Measurements from ENCODE around the gene MOB1A.
A peak's percentile ranks its signal among the peaks of the same experiment; 100 is the strongest.
"Not testable (repeated sequence)": the region's sequence is repeated elsewhere in the genome, so short reads cannot be mapped to it uniquely, and the experiment has no call there.

The MOB1A gene

DNA sequence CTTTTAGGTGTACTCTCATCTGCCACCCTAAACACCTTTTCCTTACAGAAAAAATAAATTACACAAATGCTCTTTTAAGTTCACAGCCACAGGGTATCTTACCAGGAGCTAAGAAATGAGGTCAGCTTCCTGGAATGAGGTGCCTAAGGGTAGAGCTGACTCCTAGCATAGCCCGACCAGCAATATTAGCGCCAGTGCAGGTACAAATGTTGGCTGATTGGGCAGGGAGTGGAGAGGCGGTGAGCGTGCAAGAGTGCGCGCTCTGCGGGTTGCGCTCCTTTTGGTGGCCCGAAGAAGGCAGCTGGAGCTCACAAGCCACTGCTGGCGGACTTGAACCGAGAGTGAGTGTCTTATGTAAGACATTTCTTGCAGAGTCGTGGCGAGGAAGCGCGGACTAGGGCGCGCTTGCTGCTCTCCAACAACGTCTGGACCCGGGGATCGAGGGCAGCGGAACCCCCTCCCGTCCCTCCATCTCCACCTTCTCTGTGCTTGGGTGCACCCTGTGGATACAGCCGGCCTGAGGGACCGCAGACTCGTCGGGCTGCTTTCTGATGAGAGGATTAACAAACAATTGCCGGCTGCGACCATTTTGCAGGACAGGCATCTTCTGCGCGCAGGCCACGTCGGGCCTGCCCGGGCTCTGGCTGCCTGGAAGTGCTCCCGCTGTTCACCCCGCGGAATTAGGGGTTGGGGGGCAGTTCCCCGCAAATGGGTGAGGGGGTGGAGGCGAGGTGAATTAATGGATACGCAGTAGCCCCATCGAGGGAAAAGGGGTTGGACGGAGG is 48.3 kb downstream of the MOB1A start:
- no peak overlapping the region for H3K4me3 ChIP-seq (replicated peaks; ENCODE audit: low read depth, low read length)
- TF ChIP-seq, protein P1, sequence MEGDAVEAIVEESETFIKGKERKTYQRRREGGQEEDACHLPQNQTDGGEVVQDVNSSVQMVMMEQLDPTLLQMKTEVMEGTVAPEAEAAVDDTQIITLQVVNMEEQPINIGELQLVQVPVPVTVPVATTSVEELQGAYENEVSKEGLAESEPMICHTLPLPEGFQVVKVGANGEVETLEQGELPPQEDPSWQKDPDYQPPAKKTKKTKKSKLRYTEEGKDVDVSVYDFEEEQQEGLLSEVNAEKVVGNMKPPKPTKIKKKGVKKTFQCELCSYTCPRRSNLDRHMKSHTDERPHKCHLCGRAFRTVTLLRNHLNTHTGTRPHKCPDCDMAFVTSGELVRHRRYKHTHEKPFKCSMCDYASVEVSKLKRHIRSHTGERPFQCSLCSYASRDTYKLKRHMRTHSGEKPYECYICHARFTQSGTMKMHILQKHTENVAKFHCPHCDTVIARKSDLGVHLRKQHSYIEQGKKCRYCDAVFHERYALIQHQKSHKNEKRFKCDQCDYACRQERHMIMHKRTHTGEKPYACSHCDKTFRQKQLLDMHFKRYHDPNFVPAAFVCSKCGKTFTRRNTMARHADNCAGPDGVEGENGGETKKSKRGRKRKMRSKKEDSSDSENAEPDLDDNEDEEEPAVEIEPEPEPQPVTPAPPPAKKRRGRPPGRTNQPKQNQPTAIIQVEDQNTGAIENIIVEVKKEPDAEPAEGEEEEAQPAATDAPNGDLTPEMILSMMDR (IDR thresholded peaks at IDR 0.05; ENCODE audit: insufficient read depth, low read length, poor library complexity, severe bottlenecking) = no peak
- DNase-seq (ENCODE audit: extremely low read depth, insufficient read length) = no peak

DNA sequence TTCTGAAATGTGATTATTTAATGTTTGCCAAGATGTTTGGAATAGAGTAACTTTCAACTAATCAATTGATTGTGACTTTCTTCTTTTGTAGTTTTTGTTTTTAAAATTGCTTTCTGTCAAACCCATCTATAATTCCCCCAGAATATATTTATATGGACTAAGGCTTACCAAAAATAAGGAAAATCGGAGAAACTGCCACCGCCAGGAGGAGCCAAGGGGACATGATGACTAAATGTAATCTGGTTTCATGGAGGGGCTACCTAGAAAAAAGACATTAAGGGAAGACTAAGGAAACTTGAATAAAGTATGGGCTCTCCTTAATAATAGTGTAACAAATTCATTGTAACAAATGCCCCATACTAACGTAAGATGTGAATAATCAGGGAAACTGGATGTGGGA is 50.5 kb downstream of the MOB1A start:
- Histone ChIP-seq H3K36me3 (ENCODE audit: control insufficient read depth, insufficient read depth, low read length) (no peaks in the 10 kb centered on the region; the same call in 1 of the 2 replicates), H3K4me3 (replicated peaks; ENCODE audit: low read depth, low read length) (no peak overlapping the region), H3K27me3 (replicated peaks; ENCODE audit: control insufficient read depth, insufficient read depth, low read length) (no peaks in the 10 kb centered on the region)
- DNase-seq (ENCODE audit: extremely low read depth, insufficient read length) = no peak
- TF ChIP-seq, protein P1 (IDR thresholded peaks at IDR 0.05; ENCODE audit: insufficient read depth, low read length, poor library complexity, severe bottlenecking) = no peak

More for the DNA sequence above, 48.3 kb downstream of the MOB1A start:
- H3K36me3 ChIP-seq (ENCODE audit: control insufficient read depth, insufficient read depth, low read length) = peaks cover 6% of the 10 kb centered on the region
- no peaks in the 10 kb centered on the region for H3K27me3 ChIP-seq (replicated peaks; ENCODE audit: control insufficient read depth, insufficient read depth, low read length)

DNA sequence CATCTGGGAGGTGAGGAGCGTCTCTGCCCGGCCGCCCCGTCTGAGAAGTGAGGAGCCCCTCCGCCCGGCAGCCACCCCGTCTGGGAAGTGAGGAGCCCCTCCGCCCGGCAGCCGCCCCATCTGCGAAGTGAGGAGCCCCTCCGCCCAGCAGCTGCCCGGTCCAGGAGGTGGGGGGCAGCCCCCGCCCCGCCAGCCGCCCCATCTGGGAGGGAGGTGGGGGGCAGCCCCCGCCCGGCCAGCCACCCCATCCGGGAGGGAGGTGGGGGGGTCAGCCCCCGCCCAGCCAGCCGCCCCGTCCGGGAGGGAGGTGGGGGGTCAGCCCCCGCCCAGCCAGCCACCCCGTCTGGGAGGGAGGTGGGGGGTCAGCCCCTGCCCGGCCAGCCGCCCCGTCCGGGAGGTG is 54.7 kb downstream of the MOB1A start:
- not testable (repeated sequence) for H3K36me3 ChIP-seq (ENCODE audit: control insufficient read depth, insufficient read depth, low read length); DNase-seq (ENCODE audit: extremely low read depth, insufficient read length); H3K27me3 ChIP-seq (replicated peaks; ENCODE audit: control insufficient read depth, insufficient read depth, low read length); H3K4me3 ChIP-seq (replicated peaks; ENCODE audit: low read depth, low read length)

DNA sequence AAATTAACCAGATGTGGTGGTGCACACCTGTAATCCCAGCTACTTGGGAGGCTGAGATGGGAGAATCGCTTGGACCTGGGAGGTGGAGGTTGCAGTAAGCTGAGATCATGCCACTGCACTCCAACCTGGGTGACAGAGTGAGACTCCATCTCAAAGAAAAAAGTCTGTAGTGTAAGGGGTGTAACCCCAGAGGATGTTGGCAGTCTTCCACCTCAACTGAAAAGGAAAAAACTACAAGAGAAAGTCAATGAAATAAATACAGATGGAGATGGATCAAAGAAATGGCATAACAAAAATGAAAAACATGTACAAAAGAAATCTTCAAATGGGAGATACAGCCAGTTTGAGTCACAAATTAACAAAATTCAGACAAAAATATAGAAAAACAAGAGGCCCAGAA is 56.8 kb downstream of the MOB1A start:
- H3K27me3 ChIP-seq (replicated peaks; ENCODE audit: control insufficient read depth, insufficient read depth, low read length); H3K4me3 ChIP-seq (replicated peaks; ENCODE audit: low read depth, low read length); DNase-seq (ENCODE audit: extremely low read depth, insufficient read length); H3K36me3 ChIP-seq (ENCODE audit: control insufficient read depth, insufficient read depth, low read length): not testable (repeated sequence)

DNA sequence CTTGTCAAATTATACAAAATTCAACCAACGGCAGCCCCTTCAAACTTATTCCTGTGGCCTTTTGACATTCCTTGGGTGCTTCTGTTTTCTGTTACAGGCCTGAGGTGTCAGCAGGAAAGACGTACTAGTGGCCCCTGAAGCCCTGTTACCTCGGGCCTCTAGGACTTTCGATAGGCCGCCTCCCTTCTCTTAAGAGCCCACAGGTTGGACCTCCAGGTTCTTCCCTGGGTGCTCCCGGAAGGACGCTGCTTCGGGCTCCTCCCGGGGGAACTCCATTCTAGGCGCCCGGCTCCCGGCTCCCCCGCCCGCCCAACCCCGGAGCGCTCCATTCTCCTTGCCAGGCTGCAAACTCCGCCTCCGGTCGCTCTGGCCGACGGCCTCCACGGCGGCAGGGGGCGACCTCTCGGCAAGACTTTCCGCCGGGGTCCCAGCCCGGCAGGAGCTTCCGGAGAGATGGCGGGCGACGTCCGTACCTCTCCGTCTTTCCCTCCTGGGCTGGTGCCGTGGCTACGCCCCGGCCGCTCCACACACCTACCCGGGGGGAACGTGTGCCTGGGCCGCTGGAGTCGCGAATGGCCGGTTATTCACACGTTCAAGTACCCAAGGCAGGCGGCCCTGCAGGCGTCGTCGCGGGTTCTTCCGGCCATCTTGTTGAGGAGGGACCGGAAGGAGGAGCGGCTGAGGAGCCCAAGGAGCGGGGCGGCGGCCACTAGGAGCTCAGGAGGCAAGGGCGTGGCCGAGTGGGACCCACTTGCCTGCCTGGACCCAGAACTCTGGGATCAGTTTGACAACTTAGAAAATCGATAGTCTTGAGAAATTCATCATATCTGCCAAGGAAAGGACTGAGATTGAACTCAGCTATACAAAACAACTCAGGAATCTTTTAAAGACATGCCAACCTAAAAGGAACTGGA is 58.5 kb downstream of the MOB1A start:
- Histone ChIP-seq H3K36me3 (ENCODE audit: control insufficient read depth, insufficient read depth, low read length) (no peaks in the 10 kb centered on the region), H3K4me3 (replicated peaks; ENCODE audit: low read depth, low read length) (peak overlapping the region; percentile 73), H3K27me3 (replicated peaks; ENCODE audit: control insufficient read depth, insufficient read depth, low read length) (no peaks in the 10 kb centered on the region)
- DNase-seq (ENCODE audit: extremely low read depth, insufficient read length) = peak; percentile 94
- TF ChIP-seq, protein P1 (IDR thresholded peaks at IDR 0.05; ENCODE audit: insufficient read depth, low read length, poor library complexity, severe bottlenecking) = peak; percentile 81

DNA sequence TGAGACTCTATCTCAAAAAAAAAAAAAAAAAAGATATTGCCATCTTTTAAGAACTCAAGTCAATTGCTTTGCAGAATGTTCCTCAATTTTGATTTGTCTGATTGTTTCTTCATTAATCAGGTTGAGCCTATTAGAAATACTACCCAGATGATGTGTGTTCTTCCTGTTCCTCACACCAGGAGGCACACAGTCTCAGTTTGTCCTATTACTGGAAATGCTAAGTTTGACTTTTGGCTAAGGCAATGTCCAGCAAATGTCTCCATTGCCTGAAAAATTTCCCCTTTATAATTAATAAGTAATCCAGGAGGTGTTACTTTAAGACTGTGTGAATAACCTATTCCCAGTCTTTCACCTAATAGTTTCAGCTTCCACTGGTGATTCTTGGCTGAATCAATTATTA is 59.3 kb downstream of the MOB1A start:
- Histone ChIP-seq H3K36me3 (ENCODE audit: control insufficient read depth, insufficient read depth, low read length) (no peaks in the 10 kb centered on the region), H3K27me3 (replicated peaks; ENCODE audit: control insufficient read depth, insufficient read depth, low read length) (no peaks in the 10 kb centered on the region), H3K4me3 (replicated peaks; ENCODE audit: low read depth, low read length) (peak overlapping the region; percentile 10; the same call in 1 of the 2 replicates)
- no peak for DNase-seq (ENCODE audit: extremely low read depth, insufficient read length)
- TF ChIP-seq, protein P1 (IDR thresholded peaks at IDR 0.05; ENCODE audit: insufficient read depth, low read length, poor library complexity, severe bottlenecking) = peak; percentile 11
